GM13976 (cell line): ENCODE measurements around the gene PPP1R27.

Experiments used
- DNase-seq: peaks from one replicate; pipeline ENCODE4 v3.0.0; 2012; ENCODE audit warnings: low spot score
- in situ Hi-C: fragments of 300-500 bp; cut with MboI; formaldehyde crosslinking; loops from one replicate; pipeline ENCODE4 v1.12.0; 2022; ENCODE audit warnings: low sequenced_read_pairs, mixed read lengths, inconsistent platforms; ENCODE audit not compliant: unreplicated experiment
- TF ChIP-seq, protein P1 (sequence below): IDR thresholded peaks from 2 replicates; pipeline ENCODE4 v1.5.1; 2012; ENCODE audit warnings: borderline replicate concordance, mild to moderate bottlenecking; ENCODE audit not compliant: insufficient read depth; ENCODE audit errors: extremely low read depth, missing control alignments, control extremely low read depth

PPP1R27 gene

GRCh38 chr17:81854974-81855774 lies 20.3 kb upstream of the PPP1R27 start:
- TF ChIP-seq, protein P1, sequence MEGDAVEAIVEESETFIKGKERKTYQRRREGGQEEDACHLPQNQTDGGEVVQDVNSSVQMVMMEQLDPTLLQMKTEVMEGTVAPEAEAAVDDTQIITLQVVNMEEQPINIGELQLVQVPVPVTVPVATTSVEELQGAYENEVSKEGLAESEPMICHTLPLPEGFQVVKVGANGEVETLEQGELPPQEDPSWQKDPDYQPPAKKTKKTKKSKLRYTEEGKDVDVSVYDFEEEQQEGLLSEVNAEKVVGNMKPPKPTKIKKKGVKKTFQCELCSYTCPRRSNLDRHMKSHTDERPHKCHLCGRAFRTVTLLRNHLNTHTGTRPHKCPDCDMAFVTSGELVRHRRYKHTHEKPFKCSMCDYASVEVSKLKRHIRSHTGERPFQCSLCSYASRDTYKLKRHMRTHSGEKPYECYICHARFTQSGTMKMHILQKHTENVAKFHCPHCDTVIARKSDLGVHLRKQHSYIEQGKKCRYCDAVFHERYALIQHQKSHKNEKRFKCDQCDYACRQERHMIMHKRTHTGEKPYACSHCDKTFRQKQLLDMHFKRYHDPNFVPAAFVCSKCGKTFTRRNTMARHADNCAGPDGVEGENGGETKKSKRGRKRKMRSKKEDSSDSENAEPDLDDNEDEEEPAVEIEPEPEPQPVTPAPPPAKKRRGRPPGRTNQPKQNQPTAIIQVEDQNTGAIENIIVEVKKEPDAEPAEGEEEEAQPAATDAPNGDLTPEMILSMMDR: no peak
- DNase-seq: no peak
- in situ Hi-C loops: no loop called here

- TF ChIP-seq, protein P1: no peak
- no peak for DNase-seq
- in situ Hi-C loops: no loop called here
These were observed 17.4 kb upstream of the PPP1R27 start for GRCh38 chr17:81852237-81852636.

- TF ChIP-seq, protein P1: no peak
- in situ Hi-C loops: no loop called here
- DNase-seq: no peak
These were observed 16.6 kb upstream of the PPP1R27 start for GRCh38 chr17:81851423-81851822.

GRCh38 chr17:81849457-81849856 lies 14.6 kb upstream of the PPP1R27 start:
- TF ChIP-seq, protein P1: no peak
- in situ Hi-C loops: no loop called here
- no peak for DNase-seq

- in situ Hi-C loops: no loop called here
- no peak for DNase-seq
- TF ChIP-seq, protein P1: no peak
These were observed 12.2 kb upstream of the PPP1R27 start for GRCh38 chr17:81846743-81847689.

- TF ChIP-seq, protein P1: no peak
- no peak for DNase-seq
- in situ Hi-C loops: no loop called here
These were observed 11.3 kb upstream of the PPP1R27 start for GRCh38 chr17:81845881-81846742.
